Activated T-helper 2 cell treated with anti-CD3 and anti-CD28 coated beads, Interferon-gamma antibody, Interleukin-2, Interleukin-4, amounts not matched to agents 10 μg/mL and 5 μg/mL and 100 μg/mL, durations not matched to agents 14 hours and 24 hours and 36 hours (primary cell): ENCODE measurements around the gene TWNK. TPM values are rescaled to one million over a fixed set of nuclear protein-coding genes. Genes with fewer than 3 reads are reported as not detected.
A peak's percentile ranks its signal among the peaks of the same experiment; 100 is the strongest.
"Not testable (repeated sequence)": the region's sequence is repeated elsewhere in the genome, so short reads cannot be mapped to it uniquely, and the experiment has no call there.

ENCODE experiments used
- DNase-seq: peaks from one replicate; pipeline ENCODE4 v3.0.0; 2021; ENCODE audit warnings: low spot score
- H3K27ac Mint-ChIP-seq: one replicate; pipeline ENCODE4 v1.8.0; 2021; ENCODE audit warnings: mixed read lengths
- H3K27me3 Mint-ChIP-seq: one replicate; pipeline ENCODE4 v1.8.0; 2021; ENCODE audit warnings: low read depth, mixed read lengths
- H3K36me3 Mint-ChIP-seq: one replicate; pipeline ENCODE4 v1.8.0; 2021; ENCODE audit warnings: low read depth, mixed read lengths
- H3K4me1 Mint-ChIP-seq: one replicate; pipeline ENCODE4 v1.8.0; 2021; ENCODE audit warnings: low read depth, mixed read lengths
- H3K4me3 Mint-ChIP-seq: one replicate; pipeline ENCODE4 v1.8.0; 2021; ENCODE audit warnings: low read depth, mild to moderate bottlenecking, moderate library complexity, mixed read lengths
- H3K9me3 Mint-ChIP-seq: one replicate; pipeline ENCODE4 v1.8.0; 2021; ENCODE audit warnings: mixed read lengths
- intact Hi-C: fragments of 100-400 bp; cut with micrococcal nuclease; formaldehyde crosslinking; loops from one replicate; pipeline ENCODE4 v1.15.1; 2023
- total RNA-seq: library from RNA; stranded (reverse); gene quantifications from 2 replicates; pipeline ENCODE4 v1.2.3, GENCODE V29; 2022

The TWNK gene
- total RNA-seq, 1 donor from 2014 or later: 25.9 TPM

DNA sequence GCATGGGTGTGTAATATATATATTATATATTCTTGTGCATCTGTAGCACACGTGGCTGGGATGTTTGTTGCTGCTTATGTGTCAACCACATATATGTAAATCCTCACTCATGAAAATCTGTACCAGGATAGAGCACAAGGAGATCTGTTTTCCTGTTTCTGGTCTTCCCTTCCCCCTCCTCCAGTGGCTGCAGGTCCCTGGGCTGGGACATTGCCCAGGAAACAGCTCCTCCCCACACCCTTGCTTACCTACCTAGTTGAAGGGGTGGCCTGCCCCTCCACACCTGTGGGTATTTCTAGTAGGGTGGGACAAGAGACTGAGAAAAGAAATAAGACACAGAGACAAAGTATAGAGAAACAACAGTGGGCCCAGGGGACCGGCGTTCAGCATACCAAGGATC, 45.9 kb downstream of the TWNK start:
- H3K27ac Mint-ChIP-seq: peak overlapping the region; percentile 72
- H3K4me3 Mint-ChIP-seq: peak overlapping the region; percentile 62
- H3K4me1 Mint-ChIP-seq: peaks cover 15% of the 10 kb centered on the region
- H3K27me3 Mint-ChIP-seq: peaks cover 13% of the 10 kb centered on the region
- H3K36me3 Mint-ChIP-seq: peaks cover 34% of the 10 kb centered on the region
- intact Hi-C loops: loop anchor here (2.0 to 5.0 kb wide), 3 partner anchors 20 to 319 kb away; partner anchors contain the start of genes BTRC and LZTS2
- H3K9me3 Mint-ChIP-seq: no peaks in the 10 kb centered on the region
- no peak for DNase-seq

- Mint-ChIP-seq H3K4me1 (peaks cover 15% of the 10 kb centered on the region), H3K36me3 (peaks cover 38% of the 10 kb centered on the region)
- not testable (repeated sequence) for H3K4me3 Mint-ChIP-seq, H3K9me3 Mint-ChIP-seq, H3K27ac Mint-ChIP-seq, DNase-seq, H3K27me3 Mint-ChIP-seq
- intact Hi-C loops: loop anchor here (5.0 kb wide), 1 partner anchor 318 kb away; the partner anchor contains the start of gene BTRC
These were observed 47.1 kb downstream of the TWNK start for GRCh38 chr10:101034404-101034803.

GRCh38 chr10:101035314-101035713, 48.0 kb downstream of the TWNK start:
- H3K27me3 Mint-ChIP-seq: peaks cover 2% of the 10 kb centered on the region
- intact Hi-C loops: no loop called here
- no peaks in the 10 kb centered on the region for H3K9me3 Mint-ChIP-seq
- peaks cover 38% of the 10 kb centered on the region for H3K36me3 Mint-ChIP-seq
- H3K27ac Mint-ChIP-seq: no peak overlapping the region
- peaks cover 15% of the 10 kb centered on the region for H3K4me1 Mint-ChIP-seq
- DNase-seq: no peak
- H3K4me3 Mint-ChIP-seq: no peak overlapping the region

GRCh38 chr10:101035916-101036702, 48.8 kb downstream of the TWNK start:
- Mint-ChIP-seq H3K4me1 (peaks cover 17% of the 10 kb centered on the region), H3K27me3 (no peaks in the 10 kb centered on the region), H3K9me3 (no peaks in the 10 kb centered on the region), H3K4me3 (no peak overlapping the region), H3K27ac (no peak overlapping the region), H3K36me3 (peaks cover 40% of the 10 kb centered on the region)
- DNase-seq: no peak
- intact Hi-C loops: no loop called here

GRCh38 chr10:101036726-101037125, 49.4 kb downstream of the TWNK start:
- H3K9me3 Mint-ChIP-seq: no peaks in the 10 kb centered on the region
- DNase-seq: no peak
- H3K36me3 Mint-ChIP-seq: peaks cover 41% of the 10 kb centered on the region
- no peak overlapping the region for H3K4me3 Mint-ChIP-seq
- H3K4me1 Mint-ChIP-seq: peaks cover 21% of the 10 kb centered on the region
- intact Hi-C loops: no loop called here
- H3K27ac Mint-ChIP-seq: no peak overlapping the region
- H3K27me3 Mint-ChIP-seq: no peaks in the 10 kb centered on the region

DNA sequence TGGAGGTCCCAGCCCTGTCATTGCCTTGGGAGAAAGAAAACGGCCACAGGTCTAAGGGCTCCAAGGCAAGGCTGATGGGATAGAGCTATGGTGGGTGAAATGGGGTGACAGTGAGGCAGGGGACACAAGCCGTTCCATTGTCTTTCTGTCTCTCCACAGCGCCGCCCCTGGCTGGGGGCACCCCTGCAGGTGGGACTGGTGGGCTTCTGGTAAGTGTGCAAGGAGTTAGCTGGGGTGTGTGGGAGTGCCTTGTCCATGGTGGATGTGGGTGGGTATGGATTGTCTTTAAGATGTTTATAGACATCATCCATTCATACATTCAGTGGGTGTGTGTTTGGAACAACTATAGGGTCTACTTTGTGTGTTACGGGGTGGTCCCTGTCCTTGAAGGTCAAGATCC, 51.1 kb downstream of the TWNK start:
- no peak overlapping the region for H3K4me3 Mint-ChIP-seq
- no peak overlapping the region for H3K27ac Mint-ChIP-seq
- H3K4me1 Mint-ChIP-seq: peaks cover 25% of the 10 kb centered on the region
- no peaks in the 10 kb centered on the region for H3K9me3 Mint-ChIP-seq
- DNase-seq: no peak
- intact Hi-C loops: no loop called here
- H3K36me3 Mint-ChIP-seq: peaks cover 39% of the 10 kb centered on the region
- peaks cover 2% of the 10 kb centered on the region for H3K27me3 Mint-ChIP-seq

GRCh38 chr10:101040061-101040460, 52.7 kb downstream of the TWNK start:
- H3K9me3 Mint-ChIP-seq: no peaks in the 10 kb centered on the region
- intact Hi-C loops: loop anchor here (10.0 kb wide), 1 partner anchor 195 kb away; no protein-coding TSS in a partner anchor
- H3K27me3 Mint-ChIP-seq: peaks cover 11% of the 10 kb centered on the region
- no peak overlapping the region for H3K27ac Mint-ChIP-seq
- no peak overlapping the region for H3K4me3 Mint-ChIP-seq
- H3K4me1 Mint-ChIP-seq: peaks cover 21% of the 10 kb centered on the region
- peaks cover 36% of the 10 kb centered on the region for H3K36me3 Mint-ChIP-seq
- DNase-seq: no peak

DNA sequence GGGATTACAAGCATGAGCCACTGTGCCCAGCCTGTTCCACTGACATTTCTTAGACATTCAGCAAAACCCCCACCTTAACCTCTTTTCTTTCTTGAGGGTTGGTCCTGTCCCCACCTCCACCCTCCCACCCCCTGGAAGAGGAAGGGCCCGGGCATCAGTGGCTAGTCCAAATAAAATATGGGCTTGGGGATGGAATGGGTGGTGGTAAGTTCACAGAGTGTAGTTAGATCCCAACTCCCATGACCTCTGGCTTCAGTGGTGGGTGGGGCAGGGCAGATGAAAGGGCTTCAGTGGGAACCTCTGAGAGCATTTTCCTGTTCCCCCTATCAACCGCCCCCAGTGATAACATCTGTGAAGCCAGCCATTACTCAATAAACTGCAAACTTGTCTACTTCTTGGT, 53.5 kb downstream of the TWNK start:
- Mint-ChIP-seq H3K4me1 (peaks cover 21% of the 10 kb centered on the region), H3K36me3 (peaks cover 31% of the 10 kb centered on the region), H3K9me3 (no peaks in the 10 kb centered on the region), H3K27me3 (peaks cover 19% of the 10 kb centered on the region), H3K4me3 (no peak overlapping the region), H3K27ac (no peak overlapping the region)
- no peak for DNase-seq
- intact Hi-C loops: loop anchor here (1.0 to 10.0 kb wide), 2 partner anchors 27 to 194 kb away; no protein-coding TSS in a partner anchor

- H3K27ac Mint-ChIP-seq: no peak overlapping the region
- no peak overlapping the region for H3K4me3 Mint-ChIP-seq
- peaks cover 21% of the 10 kb centered on the region for H3K27me3 Mint-ChIP-seq
- peak; percentile 68 for DNase-seq
- no peaks in the 10 kb centered on the region for H3K9me3 Mint-ChIP-seq
- peaks cover 21% of the 10 kb centered on the region for H3K4me1 Mint-ChIP-seq
- peaks cover 26% of the 10 kb centered on the region for H3K36me3 Mint-ChIP-seq
- intact Hi-C loops: loop anchor here (1.0 to 10.0 kb wide), 2 partner anchors 27 to 193 kb away; no protein-coding TSS in a partner anchor
These were observed 54.0 kb downstream of the TWNK start for GRCh38 chr10:101041252-101041761.

GRCh38 chr10:101042118-101042517, 54.8 kb downstream of the TWNK start:
- Mint-ChIP-seq H3K4me3 (peak overlapping the region; percentile 81), H3K27ac (peak overlapping the region; percentile 54), H3K36me3 (peaks cover 19% of the 10 kb centered on the region), H3K27me3 (peaks cover 29% of the 10 kb centered on the region), H3K9me3 (no peaks in the 10 kb centered on the region), H3K4me1 (peaks cover 21% of the 10 kb centered on the region)
- no peak for DNase-seq
- intact Hi-C loops: loop anchor here (1.0 to 10.0 kb wide), 3 partner anchors 10 to 193 kb away; no protein-coding TSS in a partner anchor

DNA sequence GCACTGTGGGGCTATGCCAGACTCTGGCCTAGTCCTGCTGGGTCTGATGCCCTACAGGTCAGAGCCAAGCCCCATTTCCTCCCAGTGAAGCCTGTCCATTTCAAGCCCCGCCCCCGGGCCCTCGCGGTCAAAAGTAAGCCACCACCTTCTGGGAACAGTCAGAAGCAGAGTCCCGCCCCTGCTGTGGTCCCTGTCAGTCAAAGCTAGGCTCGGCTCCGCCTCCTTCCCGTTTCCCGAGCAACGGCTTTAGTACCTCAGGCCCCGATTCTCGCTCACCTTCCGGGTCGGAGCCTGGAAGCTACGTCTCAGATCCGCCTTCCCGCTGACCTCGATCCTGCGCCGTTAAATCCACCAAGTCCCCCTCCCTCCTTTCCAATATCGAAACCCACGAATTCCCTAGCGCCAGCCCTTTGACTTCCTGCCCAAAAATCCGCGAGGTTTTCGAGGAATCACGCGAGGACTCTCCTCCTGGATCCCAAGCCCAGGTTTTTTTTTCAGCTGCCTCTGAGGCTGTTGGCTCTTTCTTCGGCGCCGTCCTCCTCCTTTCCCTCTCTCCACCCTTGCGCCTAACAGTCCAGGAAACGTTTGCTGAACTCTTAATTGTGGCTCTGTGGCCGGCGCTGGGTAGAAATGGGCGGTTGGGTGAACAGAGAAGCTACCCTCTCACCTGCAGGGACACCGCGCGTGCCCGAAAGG, 55.5 kb downstream of the TWNK start:
- Mint-ChIP-seq H3K4me3 (peak overlapping the region; percentile 81), H3K4me1 (peaks cover 21% of the 10 kb centered on the region), H3K27ac (peak overlapping the region; percentile 54), H3K9me3 (no peaks in the 10 kb centered on the region), H3K27me3 (peaks cover 36% of the 10 kb centered on the region), H3K36me3 (peaks cover 12% of the 10 kb centered on the region)
- intact Hi-C loops: loop anchor here (1.0 to 10.0 kb wide), 3 partner anchors 11 to 192 kb away; no protein-coding TSS in a partner anchor
- peak; percentile 84 for DNase-seq

DNA sequence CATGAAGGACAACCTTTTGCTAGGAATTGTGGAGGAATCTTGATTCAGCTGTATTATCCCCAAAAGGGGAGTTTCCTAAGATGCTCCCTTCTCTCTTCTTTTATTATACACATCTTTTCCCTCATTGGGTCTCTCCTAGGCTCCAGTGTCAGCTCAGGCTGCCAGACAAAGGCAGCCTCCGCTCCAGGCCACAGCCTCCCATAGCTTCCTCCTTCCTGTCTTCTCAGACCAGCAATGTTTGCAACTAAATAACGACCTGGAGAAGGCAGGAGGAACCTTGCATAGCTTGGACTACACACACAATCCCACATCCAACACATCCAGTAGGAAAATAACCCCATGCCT, 56.0 kb downstream of the TWNK start:
- Mint-ChIP-seq H3K9me3 (no peaks in the 10 kb centered on the region), H3K4me3 (peak overlapping the region; percentile 81), H3K4me1 (peaks cover 22% of the 10 kb centered on the region), H3K27ac (peak overlapping the region; percentile 50), H3K36me3 (peaks cover 7% of the 10 kb centered on the region), H3K27me3 (peaks cover 40% of the 10 kb centered on the region)
- DNase-seq: no peak
- intact Hi-C loops: loop anchor here (10.0 kb wide), 1 partner anchor 191 kb away; no protein-coding TSS in a partner anchor
